Measurements from ENCODE around the gene KCNK1.
"Not testable (repeated sequence)": the region's sequence is repeated elsewhere in the genome, so short reads cannot be mapped to it uniquely, and the experiment has no call there.

Gene KCNK1

DNA sequence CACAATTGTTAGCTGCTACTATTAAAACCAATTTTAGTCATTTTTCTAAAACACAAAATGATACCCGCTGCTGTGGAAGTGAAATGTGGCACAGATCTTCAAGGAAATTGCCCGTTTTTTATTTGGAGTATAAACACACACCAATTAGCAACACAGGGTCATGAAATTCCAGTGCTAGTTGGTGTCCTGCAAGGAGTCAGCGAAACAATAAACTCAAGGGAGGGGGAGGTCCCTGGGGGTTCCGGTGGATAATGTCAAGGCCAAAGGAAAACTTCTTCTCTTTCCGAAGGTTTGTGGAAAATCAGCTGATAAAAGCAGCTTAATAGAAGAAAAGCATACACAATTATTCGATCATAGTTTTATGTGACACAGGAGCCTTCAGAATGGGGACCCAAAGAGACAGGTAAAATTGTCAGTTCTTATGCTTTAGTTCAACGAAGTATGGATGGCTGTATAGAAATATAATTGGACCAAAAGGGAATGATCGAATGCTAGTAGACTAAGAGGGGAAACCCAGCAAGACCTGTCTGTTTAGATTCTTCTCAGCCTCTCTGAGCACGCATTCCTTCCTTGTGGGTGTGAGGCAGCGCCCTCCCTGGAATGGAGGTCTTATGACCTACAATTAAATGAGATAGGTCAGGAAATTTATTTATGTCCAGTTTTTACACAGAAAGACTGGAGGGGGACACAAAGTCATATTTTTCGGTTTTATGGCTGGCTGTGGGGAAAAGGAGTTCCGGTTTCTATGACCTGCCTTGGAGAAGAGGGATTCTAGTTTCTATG lies 65.9 kb downstream of the KCNK1 start:
- H3K27ac ChIP-seq = no peak overlapping the region
- TF ChIP-seq, protein P1, sequence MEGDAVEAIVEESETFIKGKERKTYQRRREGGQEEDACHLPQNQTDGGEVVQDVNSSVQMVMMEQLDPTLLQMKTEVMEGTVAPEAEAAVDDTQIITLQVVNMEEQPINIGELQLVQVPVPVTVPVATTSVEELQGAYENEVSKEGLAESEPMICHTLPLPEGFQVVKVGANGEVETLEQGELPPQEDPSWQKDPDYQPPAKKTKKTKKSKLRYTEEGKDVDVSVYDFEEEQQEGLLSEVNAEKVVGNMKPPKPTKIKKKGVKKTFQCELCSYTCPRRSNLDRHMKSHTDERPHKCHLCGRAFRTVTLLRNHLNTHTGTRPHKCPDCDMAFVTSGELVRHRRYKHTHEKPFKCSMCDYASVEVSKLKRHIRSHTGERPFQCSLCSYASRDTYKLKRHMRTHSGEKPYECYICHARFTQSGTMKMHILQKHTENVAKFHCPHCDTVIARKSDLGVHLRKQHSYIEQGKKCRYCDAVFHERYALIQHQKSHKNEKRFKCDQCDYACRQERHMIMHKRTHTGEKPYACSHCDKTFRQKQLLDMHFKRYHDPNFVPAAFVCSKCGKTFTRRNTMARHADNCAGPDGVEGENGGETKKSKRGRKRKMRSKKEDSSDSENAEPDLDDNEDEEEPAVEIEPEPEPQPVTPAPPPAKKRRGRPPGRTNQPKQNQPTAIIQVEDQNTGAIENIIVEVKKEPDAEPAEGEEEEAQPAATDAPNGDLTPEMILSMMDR (conservative IDR thresholded peaks at IDR 0.05; ENCODE audit: low read depth) = no peak
- POLR2A ChIA-PET (ENCODE audit: low non-redundant PET) = no interaction called here
- CTCF ChIA-PET = no interaction called here
- no peak for DNase-seq (ENCODE audit: low spot score)

DNA sequence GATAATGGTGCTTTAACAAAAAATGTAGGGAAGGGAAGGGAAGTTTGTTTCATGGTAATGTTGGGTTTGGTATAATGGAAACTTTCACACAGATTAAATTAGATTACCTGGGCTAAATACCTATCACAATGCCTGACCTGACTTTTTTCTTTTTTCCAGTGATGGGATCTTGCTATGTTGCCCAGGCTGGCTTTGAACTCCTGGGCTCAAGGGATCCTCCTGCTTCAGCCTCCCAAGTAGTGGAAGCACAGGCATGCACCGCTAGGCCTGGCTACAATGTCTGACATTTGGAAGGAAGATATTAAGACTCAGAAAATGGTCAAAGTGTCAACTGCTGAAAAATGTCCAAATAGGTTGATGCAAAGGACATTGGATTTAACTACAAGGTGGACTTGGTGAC lies 67.4 kb downstream of the KCNK1 start:
- CTCF ChIA-PET = no interaction called here
- DNase-seq (ENCODE audit: low spot score) = no peak
- POLR2A ChIA-PET (ENCODE audit: low non-redundant PET) = no interaction called here
- no peak overlapping the region for H3K27ac ChIP-seq
- TF ChIP-seq, protein P1 (conservative IDR thresholded peaks at IDR 0.05; ENCODE audit: low read depth) = no peak

DNA sequence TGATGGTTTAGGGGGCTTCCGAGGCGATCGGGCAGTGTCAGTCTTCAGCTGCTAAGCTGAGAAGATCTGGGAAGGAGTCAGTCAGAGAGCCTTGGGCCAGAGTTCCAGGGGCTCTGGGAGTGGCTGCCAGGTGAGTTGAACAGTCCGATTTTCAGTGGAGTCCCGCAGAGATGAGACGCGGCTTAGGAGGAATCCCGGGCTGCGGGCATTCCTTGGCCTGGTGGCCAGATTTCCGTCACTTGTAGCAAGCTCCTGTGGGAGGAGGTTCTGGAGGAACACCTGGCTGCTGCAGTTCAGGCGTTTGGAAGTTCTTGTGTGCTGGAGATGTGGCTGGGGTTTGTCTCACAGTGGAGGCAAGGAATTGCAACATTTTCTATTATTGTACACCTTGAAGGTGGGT lies 72.7 kb downstream of the KCNK1 start:
- DNase-seq (ENCODE audit: low spot score); POLR2A ChIA-PET (ENCODE audit: low non-redundant PET); H3K27ac ChIP-seq: not testable (repeated sequence)
- CTCF ChIA-PET = interaction anchor here (0.6 kb wide), 1 partner anchor 295 kb away, joined by 4 read pairs; no protein-coding TSS in a partner anchor

DNA sequence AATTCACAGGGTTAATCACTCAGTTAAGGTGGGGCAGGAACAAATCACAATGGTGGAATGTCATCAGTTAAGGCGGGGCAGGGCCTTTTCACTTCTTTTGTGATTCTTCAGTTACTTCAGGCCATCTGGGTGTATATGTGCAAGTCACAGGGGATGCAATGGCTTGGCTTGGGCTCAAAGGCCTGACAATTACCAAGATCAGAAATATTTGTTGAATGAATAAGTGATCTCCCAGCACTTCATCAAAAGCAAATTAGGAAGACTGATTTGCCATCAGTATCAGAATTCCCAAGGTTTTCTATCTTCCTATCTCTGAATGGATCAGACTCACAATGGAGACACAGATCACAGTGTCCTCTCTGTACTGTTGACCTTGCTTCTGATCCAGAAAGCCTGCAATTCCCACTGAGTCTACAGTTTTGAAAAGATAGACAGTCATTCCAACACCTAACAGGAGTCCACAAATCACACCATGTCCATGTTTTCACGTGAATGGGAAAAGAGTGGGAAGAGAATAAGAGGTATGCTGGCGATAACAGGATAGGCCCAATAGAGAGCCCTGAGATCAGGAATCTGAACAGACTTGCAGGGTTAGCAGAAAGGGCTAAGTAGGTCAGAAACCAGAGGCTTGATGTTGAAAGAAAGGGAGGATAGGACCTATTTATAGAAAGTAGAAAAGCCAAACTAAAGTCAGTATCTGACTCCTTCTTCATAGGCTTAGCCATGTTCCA lies 75.3 kb downstream of the KCNK1 start:
- POLR2A ChIA-PET (ENCODE audit: low non-redundant PET) = no interaction called here
- TF ChIP-seq, protein P1 (conservative IDR thresholded peaks at IDR 0.05; ENCODE audit: low read depth) = no peak
- CTCF ChIA-PET = no interaction called here
- no peak for DNase-seq (ENCODE audit: low spot score)
- H3K27ac ChIP-seq = no peak overlapping the region; the same call in 1 of the 2 replicates

DNA sequence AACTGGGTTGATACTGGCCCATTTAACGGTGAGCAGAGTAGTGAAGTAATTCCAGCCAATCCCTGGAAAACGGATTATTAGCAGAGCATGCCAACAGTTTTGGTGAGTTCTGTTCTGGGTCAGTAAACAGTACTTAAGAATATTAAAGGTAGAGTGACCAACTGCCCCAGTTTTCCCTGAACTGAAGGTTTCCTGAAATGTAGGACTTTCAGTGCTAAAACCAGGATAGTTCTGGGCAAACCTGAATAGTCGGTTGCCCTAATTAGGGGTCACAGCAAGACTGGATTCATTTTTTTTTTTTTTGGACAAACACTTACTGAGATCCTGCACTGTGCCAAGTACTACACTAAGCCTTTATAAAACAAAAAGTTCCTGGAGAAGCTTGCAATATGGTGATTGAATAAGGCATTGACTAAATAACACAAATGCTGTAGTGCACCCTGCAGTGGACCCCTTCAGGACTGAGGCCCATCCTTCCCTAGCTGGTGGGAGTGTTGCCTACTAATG lies 75.9 kb downstream of the KCNK1 start:
- no peak overlapping the region for H3K27ac ChIP-seq
- CTCF ChIA-PET = no interaction called here
- POLR2A ChIA-PET (ENCODE audit: low non-redundant PET) = no interaction called here

DNA sequence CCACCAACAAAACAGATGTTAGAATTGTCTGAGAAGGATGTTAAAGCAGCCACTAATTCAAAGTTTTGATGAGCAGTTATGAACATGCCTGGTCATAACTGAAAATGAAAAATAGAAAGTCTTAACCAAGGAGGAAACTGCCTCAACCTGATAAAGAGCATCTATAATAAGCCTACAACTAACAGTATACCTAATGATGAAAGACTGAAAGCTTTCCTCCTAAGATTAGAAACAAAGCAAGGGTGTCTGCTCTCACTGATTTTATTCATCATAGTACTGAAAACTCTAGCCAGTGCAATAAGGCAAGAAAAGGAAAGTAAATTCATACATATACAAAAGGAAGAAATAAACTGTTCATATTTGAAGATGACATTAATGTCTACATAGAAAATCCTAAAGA lies 82.0 kb downstream of the KCNK1 start:
- no peak overlapping the region for H3K27ac ChIP-seq
- DNase-seq (ENCODE audit: low spot score) = no peak
- TF ChIP-seq, protein P1 (conservative IDR thresholded peaks at IDR 0.05; ENCODE audit: low read depth) = no peak
- POLR2A ChIA-PET (ENCODE audit: low non-redundant PET) = no interaction called here
- CTCF ChIA-PET = no interaction called here

More for the DNA sequence above, 75.9 kb downstream of the KCNK1 start:
- no peak for DNase-seq (ENCODE audit: low spot score)
- TF ChIP-seq, protein P1 (conservative IDR thresholded peaks at IDR 0.05; ENCODE audit: low read depth) = no peak

DNA sequence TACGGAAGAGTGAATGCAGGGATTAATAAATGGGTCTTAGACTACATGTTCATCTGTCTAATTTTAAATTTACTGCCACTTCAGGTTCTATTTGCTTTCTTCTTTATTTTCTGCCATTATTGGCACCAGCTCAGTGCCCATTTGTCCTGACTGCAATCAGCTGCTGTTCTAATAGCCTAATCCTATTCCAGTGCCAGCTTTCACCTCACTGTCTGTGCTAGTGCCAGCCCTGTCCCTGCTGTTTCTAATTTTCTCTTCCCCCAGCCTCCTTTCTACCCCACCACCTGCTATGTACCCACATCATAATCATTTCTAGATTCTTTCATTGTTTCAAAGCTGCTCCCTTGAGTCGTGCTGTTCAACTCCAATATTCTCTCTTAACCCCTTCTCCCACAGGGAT lies 86.4 kb downstream of the KCNK1 start:
- POLR2A ChIA-PET (ENCODE audit: low non-redundant PET) = no interaction called here
- no peak overlapping the region for H3K27ac ChIP-seq
- TF ChIP-seq, protein P1 (conservative IDR thresholded peaks at IDR 0.05; ENCODE audit: low read depth) = no peak
- DNase-seq (ENCODE audit: low spot score) = no peak
- CTCF ChIA-PET = no interaction called here
